ENCODE data around the gene DOK4.
"Not testable (repeated sequence)": the region's sequence is repeated elsewhere in the genome, so short reads cannot be mapped to it uniquely, and the experiment has no call there.

Gene DOK4

DNA sequence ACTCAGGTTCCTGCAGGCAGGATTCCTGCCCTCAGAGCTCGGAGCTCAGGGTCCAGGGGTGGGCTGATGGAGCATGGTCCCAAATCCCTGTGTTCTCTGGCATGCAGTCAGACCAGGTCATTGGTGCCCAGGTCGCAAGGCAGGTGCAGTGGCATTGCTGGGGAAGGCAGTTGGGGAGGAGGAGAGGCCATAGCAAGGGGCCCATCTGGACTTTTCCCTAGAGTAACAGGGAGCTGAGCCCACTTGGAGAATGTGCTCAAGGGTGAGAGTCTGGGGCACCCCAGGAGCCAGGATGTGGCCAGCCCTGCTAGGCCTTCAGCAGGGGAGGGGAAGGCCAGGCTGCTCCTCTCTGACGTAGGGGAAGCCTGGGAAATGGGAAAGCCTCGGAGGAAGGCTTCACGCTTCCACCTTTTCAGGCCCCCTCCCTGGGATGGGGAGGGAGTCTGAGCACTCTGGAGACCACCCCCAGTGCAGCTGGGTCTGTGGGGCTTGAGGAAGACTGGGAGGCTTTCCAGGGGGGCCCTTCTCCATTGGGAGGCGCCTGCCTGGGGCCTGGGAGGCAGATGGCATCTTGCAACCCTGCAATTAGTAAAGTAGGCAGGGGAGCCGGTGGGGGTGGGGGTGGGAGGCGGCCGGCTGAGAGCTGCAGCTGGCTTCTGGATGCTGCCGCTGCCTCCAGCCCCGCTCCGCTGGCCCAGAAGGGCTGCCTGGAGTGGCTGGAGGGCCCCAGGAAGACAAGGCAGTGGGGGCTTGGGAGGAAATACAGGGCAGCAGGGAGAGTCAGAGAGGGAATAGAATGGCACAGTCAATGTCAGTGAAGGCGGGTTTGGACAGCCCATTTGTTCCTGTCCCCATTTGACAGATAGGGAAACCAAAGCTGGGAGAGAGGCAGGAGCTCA lies 21.1 kb upstream of the DOK4 start:
- Histone ChIP-seq H3K27ac (ENCODE audit: low read length) (no peak overlapping the region), H3K27me3 (ENCODE audit: insufficient read depth, low read length) (no peaks in the 10 kb centered on the region), H3K4me1 (ENCODE audit: insufficient read depth, low read length) (no peaks in the 10 kb centered on the region), H3K9ac (ENCODE audit: low read depth, low read length) (no peak overlapping the region), H3K4me3 (ENCODE audit: low read length) (no peak overlapping the region), H3K36me3 (ENCODE audit: insufficient read depth, low read depth, low read length) (0 out of 2 replicates have a peak, but pooled peaks cover 3% of the 10 kb centered on the region), H3K9me3 (ENCODE audit: insufficient read depth, low read depth, low read length) (no peaks in the 10 kb centered on the region)

- no peaks in the 10 kb centered on the region for H3K36me3 ChIP-seq (ENCODE audit: insufficient read depth, low read depth, low read length)
- no peaks in the 10 kb centered on the region for H3K4me1 ChIP-seq (ENCODE audit: insufficient read depth, low read length)
- no peaks in the 10 kb centered on the region for H3K9me3 ChIP-seq (ENCODE audit: insufficient read depth, low read depth, low read length)
- H3K27ac ChIP-seq (ENCODE audit: low read length): no peak overlapping the region
- H3K9ac ChIP-seq (ENCODE audit: low read depth, low read length): no peak overlapping the region
- H3K4me3 ChIP-seq (ENCODE audit: low read length): no peak overlapping the region
- no peaks in the 10 kb centered on the region for H3K27me3 ChIP-seq (ENCODE audit: insufficient read depth, low read length)
These were observed 18.9 kb upstream of the DOK4 start for GRCh38 chr16:57505169-57505568.

- no peak overlapping the region for H3K9ac ChIP-seq (ENCODE audit: low read depth, low read length)
- H3K36me3 ChIP-seq (ENCODE audit: insufficient read depth, low read depth, low read length): no peaks in the 10 kb centered on the region
- H3K4me3 ChIP-seq (ENCODE audit: low read length): no peak overlapping the region
- no peaks in the 10 kb centered on the region for H3K9me3 ChIP-seq (ENCODE audit: insufficient read depth, low read depth, low read length)
- H3K4me1 ChIP-seq (ENCODE audit: insufficient read depth, low read length): no peaks in the 10 kb centered on the region
- no peaks in the 10 kb centered on the region for H3K27me3 ChIP-seq (ENCODE audit: insufficient read depth, low read length)
- no peak overlapping the region for H3K27ac ChIP-seq (ENCODE audit: low read length)
These were observed 18.2 kb upstream of the DOK4 start for GRCh38 chr16:57504491-57504890.

GRCh38 chr16:57504001-57504400 lies 17.7 kb upstream of the DOK4 start:
- H3K27ac ChIP-seq (ENCODE audit: low read length): no peak overlapping the region
- no peaks in the 10 kb centered on the region for H3K27me3 ChIP-seq (ENCODE audit: insufficient read depth, low read length)
- no peak overlapping the region for H3K9ac ChIP-seq (ENCODE audit: low read depth, low read length)
- no peaks in the 10 kb centered on the region for H3K4me1 ChIP-seq (ENCODE audit: insufficient read depth, low read length)
- no peak overlapping the region for H3K4me3 ChIP-seq (ENCODE audit: low read length)
- no peaks in the 10 kb centered on the region for H3K36me3 ChIP-seq (ENCODE audit: insufficient read depth, low read depth, low read length)
- H3K9me3 ChIP-seq (ENCODE audit: insufficient read depth, low read depth, low read length): no peaks in the 10 kb centered on the region

DNA sequence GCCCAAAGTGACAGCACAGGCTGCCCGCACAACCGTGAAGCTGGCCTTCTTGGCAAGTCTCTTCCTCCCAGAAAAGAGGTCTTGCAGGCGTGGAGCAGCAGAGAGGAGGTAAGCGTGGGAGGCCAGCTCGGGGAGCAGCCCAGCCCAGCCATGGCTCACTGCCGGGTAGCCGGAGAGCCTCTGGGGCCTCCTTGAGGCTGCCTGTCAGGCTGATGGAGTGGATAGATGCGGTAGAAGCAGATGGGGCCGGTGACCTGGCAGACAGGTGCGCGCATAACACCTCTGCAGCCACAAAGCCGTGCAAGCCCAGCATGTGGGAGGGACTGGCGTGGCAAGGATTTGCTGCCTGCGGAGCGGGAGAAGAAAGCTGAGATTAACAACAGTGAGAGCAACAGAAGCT lies 17.1 kb upstream of the DOK4 start:
- Histone ChIP-seq H3K27ac (ENCODE audit: low read length) (no peak overlapping the region), H3K4me3 (ENCODE audit: low read length) (no peak overlapping the region), H3K9ac (ENCODE audit: low read depth, low read length) (no peak overlapping the region), H3K9me3 (ENCODE audit: insufficient read depth, low read depth, low read length) (no peaks in the 10 kb centered on the region), H3K27me3 (ENCODE audit: insufficient read depth, low read length) (no peaks in the 10 kb centered on the region), H3K36me3 (ENCODE audit: insufficient read depth, low read depth, low read length) (no peaks in the 10 kb centered on the region), H3K4me1 (ENCODE audit: insufficient read depth, low read length) (no peaks in the 10 kb centered on the region)

DNA sequence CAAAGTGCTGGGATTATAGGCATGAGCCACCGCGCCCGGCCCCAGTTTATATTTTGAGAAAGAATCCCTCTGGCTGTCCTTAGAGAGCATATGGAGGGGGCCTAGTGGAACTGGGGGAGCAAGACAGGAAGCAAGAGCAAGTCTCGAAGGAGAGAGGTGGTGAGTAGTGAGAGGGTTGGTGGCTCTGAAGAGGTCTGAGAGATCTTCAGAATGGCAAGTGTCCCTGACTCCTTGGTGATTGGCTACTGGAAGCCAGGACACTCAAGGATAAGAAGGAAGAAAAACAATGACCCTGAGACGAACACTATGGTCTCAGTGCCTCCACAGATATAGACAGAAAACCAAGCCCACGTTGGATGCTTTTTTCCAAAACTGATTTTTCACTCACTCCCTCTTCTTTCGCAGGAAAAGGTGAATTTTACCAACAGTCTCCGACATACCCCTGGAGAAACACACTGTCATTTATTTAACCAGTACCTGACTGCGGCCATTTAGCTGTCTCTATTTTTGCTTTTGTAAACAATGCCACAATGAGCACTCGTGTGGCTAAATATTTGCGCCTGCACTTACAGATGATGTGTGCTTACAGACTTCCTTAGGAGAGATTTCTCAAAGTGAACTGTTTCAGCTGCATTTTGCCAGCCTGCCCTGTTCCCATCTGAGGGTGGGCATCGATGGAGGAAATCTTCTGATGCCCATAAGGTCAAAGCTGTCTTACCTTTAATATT lies 15.9 kb upstream of the DOK4 start:
- no peak overlapping the region for H3K4me3 ChIP-seq (ENCODE audit: low read length)
- H3K36me3 ChIP-seq (ENCODE audit: insufficient read depth, low read depth, low read length): no peaks in the 10 kb centered on the region
- no peaks in the 10 kb centered on the region for H3K4me1 ChIP-seq (ENCODE audit: insufficient read depth, low read length)
- no peaks in the 10 kb centered on the region for H3K9me3 ChIP-seq (ENCODE audit: insufficient read depth, low read depth, low read length)
- H3K27me3 ChIP-seq (ENCODE audit: insufficient read depth, low read length): no peaks in the 10 kb centered on the region
- H3K27ac ChIP-seq (ENCODE audit: low read length): no peak overlapping the region
- H3K9ac ChIP-seq (ENCODE audit: low read depth, low read length): no peak overlapping the region

DNA sequence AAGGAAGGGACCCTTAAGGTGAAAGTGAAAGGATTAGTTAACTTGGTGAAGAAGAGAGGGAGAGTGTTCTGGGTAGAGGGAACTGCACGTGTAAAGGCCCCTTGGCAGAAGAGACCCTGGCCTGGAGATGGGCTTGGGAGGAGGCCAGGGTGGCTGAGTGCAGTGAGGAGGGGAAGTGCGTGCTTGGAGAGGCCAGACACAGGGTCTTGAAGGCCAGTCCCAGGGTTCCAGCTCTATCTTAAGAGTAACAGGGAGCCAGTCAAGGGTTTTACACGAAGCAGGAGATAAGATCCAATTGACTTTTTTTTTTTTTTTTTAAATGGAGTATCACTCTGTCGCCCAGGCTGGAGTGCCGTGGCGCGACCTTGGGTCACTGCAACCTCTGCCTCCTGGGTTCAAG lies 15.2 kb upstream of the DOK4 start:
- Histone ChIP-seq H3K27me3 (ENCODE audit: insufficient read depth, low read length) (no peaks in the 10 kb centered on the region), H3K27ac (ENCODE audit: low read length) (no peak overlapping the region), H3K4me3 (ENCODE audit: low read length) (no peak overlapping the region), H3K36me3 (ENCODE audit: insufficient read depth, low read depth, low read length) (no peaks in the 10 kb centered on the region), H3K9ac (ENCODE audit: low read depth, low read length) (no peak overlapping the region), H3K9me3 (ENCODE audit: insufficient read depth, low read depth, low read length) (no peaks in the 10 kb centered on the region), H3K4me1 (ENCODE audit: insufficient read depth, low read length) (no peaks in the 10 kb centered on the region)

DNA sequence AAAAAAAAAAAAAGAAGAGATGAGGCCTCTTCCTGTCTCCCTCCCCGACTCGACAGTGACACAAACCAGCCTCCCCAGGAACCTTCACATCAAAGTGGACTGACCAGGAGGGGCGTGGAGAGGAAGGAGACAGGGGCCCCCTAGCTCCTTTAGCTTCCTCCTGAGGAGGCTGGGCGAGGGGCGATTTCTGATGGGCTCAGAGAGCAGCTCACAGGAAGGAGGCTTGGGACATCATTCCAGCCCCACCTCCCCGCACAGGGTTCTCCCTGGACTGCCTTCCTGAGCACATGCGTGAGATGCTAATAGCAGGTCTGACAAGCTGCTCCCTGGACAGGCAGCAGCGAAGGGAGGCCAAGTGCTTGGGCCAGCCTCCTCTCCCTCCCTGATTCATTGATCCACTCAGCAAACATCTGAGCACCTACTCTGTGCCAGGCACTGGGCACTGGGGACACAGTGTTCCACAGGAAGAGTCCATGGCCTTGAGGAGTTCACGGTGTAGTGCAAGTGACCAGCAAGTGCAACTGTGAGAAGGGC lies 14.4 kb upstream of the DOK4 start:
- Histone ChIP-seq H3K4me3 (ENCODE audit: low read length) (no peak overlapping the region), H3K9ac (ENCODE audit: low read depth, low read length) (no peak overlapping the region), H3K9me3 (ENCODE audit: insufficient read depth, low read depth, low read length) (no peaks in the 10 kb centered on the region), H3K27ac (ENCODE audit: low read length) (no peak overlapping the region), H3K36me3 (ENCODE audit: insufficient read depth, low read depth, low read length) (no peaks in the 10 kb centered on the region), H3K4me1 (ENCODE audit: insufficient read depth, low read length) (no peaks in the 10 kb centered on the region), H3K27me3 (ENCODE audit: insufficient read depth, low read length) (no peaks in the 10 kb centered on the region)

GRCh38 chr16:57499941-57500340 lies 13.6 kb upstream of the DOK4 start:
- not testable (repeated sequence) for H3K4me1 ChIP-seq (ENCODE audit: insufficient read depth, low read length); H3K27me3 ChIP-seq (ENCODE audit: insufficient read depth, low read length); H3K36me3 ChIP-seq (ENCODE audit: insufficient read depth, low read depth, low read length); H3K4me3 ChIP-seq (ENCODE audit: low read length); H3K9ac ChIP-seq (ENCODE audit: low read depth, low read length); H3K27ac ChIP-seq (ENCODE audit: low read length); H3K9me3 ChIP-seq (ENCODE audit: insufficient read depth, low read depth, low read length)

GRCh38 chr16:57498031-57498430 lies 11.7 kb upstream of the DOK4 start:
- no peak overlapping the region for H3K9ac ChIP-seq (ENCODE audit: low read depth, low read length)
- no peaks in the 10 kb centered on the region for H3K4me1 ChIP-seq (ENCODE audit: insufficient read depth, low read length)
- no peaks in the 10 kb centered on the region for H3K27me3 ChIP-seq (ENCODE audit: insufficient read depth, low read length)
- H3K4me3 ChIP-seq (ENCODE audit: low read length): no peak overlapping the region
- H3K36me3 ChIP-seq (ENCODE audit: insufficient read depth, low read depth, low read length): no peaks in the 10 kb centered on the region
- no peak overlapping the region for H3K27ac ChIP-seq (ENCODE audit: low read length)
- no peaks in the 10 kb centered on the region for H3K9me3 ChIP-seq (ENCODE audit: insufficient read depth, low read depth, low read length)

GRCh38 chr16:57497121-57497520 lies 10.8 kb upstream of the DOK4 start:
- no peak overlapping the region for H3K9ac ChIP-seq (ENCODE audit: low read depth, low read length)
- no peak overlapping the region for H3K4me3 ChIP-seq (ENCODE audit: low read length)
- H3K36me3 ChIP-seq (ENCODE audit: insufficient read depth, low read depth, low read length): no peaks in the 10 kb centered on the region
- no peaks in the 10 kb centered on the region for H3K4me1 ChIP-seq (ENCODE audit: insufficient read depth, low read length)
- H3K9me3 ChIP-seq (ENCODE audit: insufficient read depth, low read depth, low read length): no peaks in the 10 kb centered on the region
- H3K27me3 ChIP-seq (ENCODE audit: insufficient read depth, low read length): no peaks in the 10 kb centered on the region
- H3K27ac ChIP-seq (ENCODE audit: low read length): no peak overlapping the region

- Histone ChIP-seq H3K27ac (ENCODE audit: low read length) (no peak overlapping the region), H3K4me1 (ENCODE audit: insufficient read depth, low read length) (no peaks in the 10 kb centered on the region), H3K9ac (ENCODE audit: low read depth, low read length) (no peak overlapping the region), H3K27me3 (ENCODE audit: insufficient read depth, low read length) (no peaks in the 10 kb centered on the region), H3K4me3 (ENCODE audit: low read length) (no peak overlapping the region), H3K9me3 (ENCODE audit: insufficient read depth, low read depth, low read length) (no peaks in the 10 kb centered on the region), H3K36me3 (ENCODE audit: insufficient read depth, low read depth, low read length) (no peaks in the 10 kb centered on the region)
These were observed 7.5 kb upstream of the DOK4 start for GRCh38 chr16:57493767-57494166.

Data from iPS-20b (cell line).